HCT116 (cell line): ENCODE data around the gene RENBP.

Experiments used
- CTCF ChIP-seq, 3 experiments: fragments of 200-600 bp in 1 of 3; sonication (generic) in 1 of 3; IDR thresholded peaks in 2 of 3; conservative IDR thresholded peaks in 1 of 3; 2 replicates each; pipeline ENCODE4 v1.5.1; 2012 to 2017; ENCODE audit warnings: low read depth in 2 of 3, low read length in 2 of 3, antibody characterized with exemption in 1 of 3, borderline replicate concordance in 1 of 3, control low read depth in 1 of 3, mild to moderate bottlenecking in 1 of 3, mixed read lengths in 1 of 3, mixed run types in 1 of 3, moderate library complexity in 1 of 3; ENCODE audit not compliant: insufficient read depth in 1 of 3
- EZH2phosphoT487 ChIP-seq: fragments of 200-600 bp; IDR thresholded peaks from 2 replicates; pipeline ENCODE4 v1.6.1; 2018; ENCODE audit warnings: antibody characterized with exemption, borderline replicate concordance
- FOSL1 ChIP-seq: IDR thresholded peaks from 2 replicates; pipeline ENCODE4 v1.6.1; 2012; ENCODE audit warnings: low read depth
- POLR2AphosphoS5 ChIP-seq: IDR thresholded peaks from 2 replicates; pipeline ENCODE4 v1.6.1; 2011; ENCODE audit warnings: mild to moderate bottlenecking, low read depth, low read length, moderate library complexity
- RAD21 ChIP-seq: IDR thresholded peaks from 2 replicates; pipeline ENCODE4 v1.6.1; 2012; ENCODE audit warnings: low read depth, mild to moderate bottlenecking
- REST ChIP-seq: IDR thresholded peaks from 2 replicates; pipeline ENCODE4 v1.6.1; 2012; ENCODE audit warnings: low read depth

GRCh38 chrX:153921511-153922446 lies 22.7 kb downstream of the RENBP start:
- no peak for TF ChIP-seq CTCF (IDR thresholded peaks at IDR 0.05 in 2 of 3, conservative IDR thresholded peaks at IDR 0.05 in 1 of 3; ENCODE audit: borderline replicate concordance in 1 of 3, insufficient read depth in 1 of 3, low read depth in 2 of 3, low read length in 2 of 3)
- TF ChIP-seq RAD21 = no peak
- TF ChIP-seq POLR2AphosphoS5 = no peak
- TF ChIP-seq REST = no peak
- TF ChIP-seq EZH2phosphoT487 = no peak
- no peak for TF ChIP-seq FOSL1
